HCT116 (cell line): ENCODE results near the gene FKBP1A. TPM values are rescaled to one million over a fixed set of nuclear protein-coding genes. Genes with fewer than 3 reads are reported as not detected.

Experiments used
- ATAC-seq: fragments of 200-7000 bp; cut with Tn5 transposase; 2 replicates; pipeline ENCODE4 v1.9.1; 2020; ENCODE audit warnings: mild to moderate bottlenecking, moderate library complexity
- BruUV-seq: library from RNA; stranded (reverse); fragments of 400-500 nt; replicated peaks from 2 replicates; lab custom pipeline; 2021; lab: Mats Ljungman, UMichigan
- CTCF ChIA-PET: fragments of 300-600 bp; sonication (Branson Sonifier 250); formaldehyde crosslinking; loops from one replicate; lab custom pipeline; 2021; ENCODE audit warnings: antibody characterized with exemption; lab: Charles Lee
- POLR2A ChIA-PET: fragments of 300-600, 350-600 bp; sonication (Branson Sonifier 250); formaldehyde crosslinking; loops from one replicate; lab custom pipeline; 2021; ENCODE audit warnings: antibody characterized with exemption; lab: Charles Lee
- RAD21 ChIA-PET, 2 experiments: fragments of 300-600 bp; sonication (Branson Sonifier 250); formaldehyde crosslinking; loops; one replicate each; lab custom pipeline; 2023; ENCODE audit warnings: low total read pairs in 2 of 2; ENCODE audit not compliant: uncharacterized antibody in 2 of 2, unreplicated experiment in 2 of 2, low non-redundant PET in 1 of 2; lab: Charles Lee
- DNase-seq: peaks from one replicate; pipeline ENCODE4 v3.0.0-alpha.2; 2010; ENCODE audit warnings: low read depth, low spot score
- H2AFZ ChIP-seq: fragments of 200-600 bp; shearing (Covaris generic), sonication (generic); 2 replicates; pipeline ENCODE4 v1.6.1; 2017; ENCODE audit warnings: low read depth, mixed run types, mixed read lengths, antibody characterized with exemption, low read length; ENCODE audit not compliant: poor library complexity, severe bottlenecking
- H3K27ac ChIP-seq: 2 replicates; pipeline ENCODE4 v1.5.1; 2012; ENCODE audit warnings: low read depth, low read length
- H3K27me3 ChIP-seq: fragments of 200-600 bp; sonication (generic); 2 replicates; pipeline ENCODE4 v1.6.1; 2016; ENCODE audit warnings: mixed run types, low read length, mixed read lengths; ENCODE audit not compliant: insufficient read depth
- H3K36me3 ChIP-seq, 2 experiments: fragments of 200-500 bp in 1 of 2; fragments of 200-600 bp in 1 of 2; sonication (Bioruptor generic) in 1 of 2; sonication (generic) in 1 of 2; 2 replicates each; pipeline versions ENCODE4 v1.5.1 to v1.6.1; 2014 to 2016; ENCODE audit warnings: low read length in 2 of 2, inconsistent platforms in 1 of 2, mixed read lengths in 1 of 2, mixed run types in 1 of 2; ENCODE audit not compliant: insufficient read depth in 2 of 2, control insufficient read depth in 1 of 2
- H3K4me1 ChIP-seq, 2 experiments: fragments of 200-600 bp in 1 of 2; sonication (generic) in 1 of 2; 2 replicates each; pipeline versions ENCODE4 v1.5.1 to v1.6.1; 2012 to 2017; ENCODE audit warnings: low read length in 2 of 2, inconsistent platforms in 1 of 2, mild to moderate bottlenecking in 1 of 2, mixed read lengths in 1 of 2, mixed run types in 1 of 2, moderate library complexity in 1 of 2; ENCODE audit not compliant: insufficient read depth in 2 of 2, control insufficient read depth in 1 of 2
- H3K4me2 ChIP-seq: fragments of 200-600 bp; sonication (generic); 2 replicates; pipeline ENCODE4 v1.6.1; 2017; ENCODE audit warnings: mixed run types, low read length, mixed read lengths
- H3K4me3 ChIP-seq, 2 experiments: fragments of 200-600 bp in 1 of 2; sonication (generic) in 1 of 2; replicated peaks in 1 of 2; 2 replicates each; pipeline ENCODE4 v1.5.1; 2011 to 2016; ENCODE audit warnings: low read length in 2 of 2, control low read depth in 1 of 2, low read depth in 1 of 2, mild to moderate bottlenecking in 1 of 2, mixed read lengths in 1 of 2, mixed run types in 1 of 2
- H3K79me2 ChIP-seq: fragments of 200-600 bp; sonication (generic); 2 replicates; pipeline ENCODE4 v1.6.1; 2017; ENCODE audit warnings: mild to moderate bottlenecking, mixed run types, low read length, moderate library complexity, mixed read lengths; ENCODE audit not compliant: insufficient read depth
- H3K9ac ChIP-seq: fragments of 200-600 bp; sonication (generic); 2 replicates; pipeline ENCODE4 v1.6.1; 2016; ENCODE audit warnings: low read length, mixed read lengths
- H3K9me2 ChIP-seq: fragments of 200-600 bp; sonication (generic), shearing (Covaris generic); 2 replicates; pipeline ENCODE4 v1.6.1; 2017; ENCODE audit warnings: mixed run types, mild to moderate bottlenecking, moderate library complexity; ENCODE audit not compliant: insufficient read depth
- H3K9me3 ChIP-seq, 2 experiments: fragments of 200-500 bp in 1 of 2; fragments of 200-600 bp in 1 of 2; sonication (Bioruptor generic) in 1 of 2; sonication (generic) in 1 of 2; 2 replicates each; pipeline ENCODE4 v1.6.1; 2014 to 2017; ENCODE audit warnings: low read length in 2 of 2, mixed read lengths in 2 of 2, inconsistent platforms in 1 of 2, low read depth in 1 of 2, mild to moderate bottlenecking in 1 of 2, mixed run types in 1 of 2, moderate library complexity in 1 of 2; ENCODE audit not compliant: control insufficient read depth in 1 of 2, insufficient read depth in 1 of 2
- H4K20me1 ChIP-seq: fragments of 200-600 bp; sonication (generic), shearing (Covaris generic); 2 replicates; pipeline ENCODE4 v1.6.1; 2017; ENCODE audit warnings: mixed run types, mild to moderate bottlenecking, moderate library complexity; ENCODE audit not compliant: insufficient read depth
- CBX3 ChIP-seq: IDR thresholded peaks from 2 replicates; pipeline ENCODE4 v1.6.1; 2012; ENCODE audit warnings: low read depth
- CTCF ChIP-seq, 3 experiments: fragments of 200-600 bp in 1 of 3; sonication (generic) in 1 of 3; IDR thresholded peaks in 2 of 3; conservative IDR thresholded peaks in 1 of 3; 2 replicates each; pipeline ENCODE4 v1.5.1; 2012 to 2017; ENCODE audit warnings: low read depth in 2 of 3, low read length in 2 of 3, antibody characterized with exemption in 1 of 3, borderline replicate concordance in 1 of 3, control low read depth in 1 of 3, mild to moderate bottlenecking in 1 of 3, mixed read lengths in 1 of 3, mixed run types in 1 of 3, moderate library complexity in 1 of 3; ENCODE audit not compliant: insufficient read depth in 1 of 3
- ELF1 ChIP-seq: IDR thresholded peaks from 2 replicates; pipeline ENCODE4 v1.6.1; 2012; ENCODE audit warnings: low read depth, borderline replicate concordance
- EZH2 ChIP-seq: fragments of 200-600 bp; sonication (generic); IDR thresholded peaks from 2 replicates; pipeline ENCODE4 v1.6.1; 2017; ENCODE audit warnings: antibody characterized with exemption, mixed run types
- JUND ChIP-seq: IDR thresholded peaks from 2 replicates; pipeline ENCODE4 v1.6.1; 2012
- POLR2A ChIP-seq: IDR thresholded peaks from 2 replicates; pipeline ENCODE4 v1.7.0; 2011; ENCODE audit warnings: borderline replicate concordance; ENCODE audit not compliant: insufficient read depth, insufficient read length; ENCODE audit errors: extremely low read depth
- POLR2AphosphoS5 ChIP-seq: IDR thresholded peaks from 2 replicates; pipeline ENCODE4 v1.6.1; 2011; ENCODE audit warnings: mild to moderate bottlenecking, low read depth, low read length, moderate library complexity
- RAD21 ChIP-seq: IDR thresholded peaks from 2 replicates; pipeline ENCODE4 v1.6.1; 2012; ENCODE audit warnings: low read depth, mild to moderate bottlenecking
- SP1 ChIP-seq: IDR thresholded peaks from 2 replicates; pipeline ENCODE4 v1.6.1; 2012; ENCODE audit warnings: low read depth
- SRF ChIP-seq: IDR thresholded peaks from 2 replicates; pipeline ENCODE4 v1.6.1; 2012; ENCODE audit warnings: low read depth
- TCF7L2 ChIP-seq: IDR thresholded peaks from 2 replicates; pipeline ENCODE4 v1.7.0; 2011; ENCODE audit warnings: borderline replicate concordance, inconsistent platforms; ENCODE audit not compliant: insufficient read depth, insufficient read length; ENCODE audit errors: extremely low read depth
- YY1 ChIP-seq: IDR thresholded peaks from 2 replicates; pipeline ENCODE4 v1.6.1; 2011; ENCODE audit warnings: low read length, low read depth, moderate library complexity, mild to moderate bottlenecking; ENCODE audit not compliant: insufficient replicate concordance; ENCODE audit errors: extremely low read depth
- ZFX ChIP-seq: fragments of 450-650 bp; IDR thresholded peaks from 2 replicates; pipeline ENCODE4 v1.6.1; 2017
- intact Hi-C: fragments of 100-400 bp; cut with micrococcal nuclease; formaldehyde crosslinking; loops from 2 replicates; pipeline ENCODE4 v1.10.0; 2022
- total RNA-seq: library from RNA; stranded (reverse); gene quantifications from one replicate; pipeline ENCODE4 v1.2.1, GENCODE V29; 2021; ENCODE audit not compliant: unreplicated experiment

FKBP1A gene
- total RNA-seq, 1 experiment from 2014 or later: 259 TPM

GRCh38 chr20:1371202-1371782 is 21.6 kb downstream of the FKBP1A start:
- Histone ChIP-seq H3K9me3 (no peaks in the 10 kb centered on the region), H3K36me3 (peaks cover 25 to 47% of the 10 kb centered on the region in 2 experiments), H3K9ac (no peak overlapping the region), H4K20me1 (peaks cover 14% of the 10 kb centered on the region), H2AFZ (no peak overlapping the region), H3K4me2 (no peak overlapping the region), H3K4me1 (peaks cover 0 to 6% of the 10 kb centered on the region in 2 experiments; a peak in 2 of 4 replicates), H3K79me2 (peaks cover 72% of the 10 kb centered on the region), H3K4me3 (no peak overlapping the region), H3K9me2 (no peaks in the 10 kb centered on the region), H3K27me3 (no peaks in the 10 kb centered on the region), H3K27ac (no peak overlapping the region)
- ChIA-PET CTCF (no interaction called here), RAD21 (no interaction called here), POLR2A (no interaction called here)
- DNase-seq: no peak
- ATAC-seq: no peak
- BruUV-seq: no TSS peak
- TF ChIP-seq POLR2A: no peak
- TF ChIP-seq POLR2AphosphoS5: 0 out of 2 replicates have a peak, but pooled peaks have one; percentile 2
- intact Hi-C loops: no loop called here

- no peaks in the 10 kb centered on the region for H3K9me3 ChIP-seq
- no peak for ATAC-seq
- no peak overlapping the region for H3K4me3 ChIP-seq
- ChIA-PET POLR2A (no interaction called here), CTCF (no interaction called here), RAD21 (no interaction called here)
- peaks cover 0 to 6% of the 10 kb centered on the region in 2 experiments; a peak in 2 of 4 replicates for H3K4me1 ChIP-seq
- H3K79me2 ChIP-seq: peaks cover 71% of the 10 kb centered on the region
- H3K27ac ChIP-seq: no peak overlapping the region
- H3K9ac ChIP-seq: no peak overlapping the region
- H4K20me1 ChIP-seq: peaks cover 14% of the 10 kb centered on the region
- no peaks in the 10 kb centered on the region for H3K9me2 ChIP-seq
- H3K4me2 ChIP-seq: no peak overlapping the region
- intact Hi-C loops: no loop called here
- H2AFZ ChIP-seq: no peak overlapping the region
- H3K27me3 ChIP-seq: no peaks in the 10 kb centered on the region
- peaks cover 25 to 47% of the 10 kb centered on the region in 2 experiments for H3K36me3 ChIP-seq
- no TSS peak for BruUV-seq
- no peak for DNase-seq
- TF ChIP-seq TCF7L2: no peak
- TF ChIP-seq ZFX: no peak
- TF ChIP-seq SP1: no peak
- no peak for TF ChIP-seq CTCF (IDR thresholded peaks at IDR 0.05 in 2 of 3, conservative IDR thresholded peaks at IDR 0.05 in 1 of 3; ENCODE audit: borderline replicate concordance in 1 of 3, insufficient read depth in 1 of 3, low read depth in 2 of 3, low read length in 2 of 3)
- TF ChIP-seq ELF1: no peak
- no peak for TF ChIP-seq SRF
- TF ChIP-seq POLR2A: no peak
- TF ChIP-seq RAD21: no peak
- no peak for TF ChIP-seq POLR2AphosphoS5
- no peak for TF ChIP-seq CBX3
- TF ChIP-seq EZH2: no peak
- TF ChIP-seq JUND: no peak
- TF ChIP-seq YY1: no peak
These were observed 22.2 kb downstream of the FKBP1A start for GRCh38 chr20:1370548-1371110.
